ENCODE results near the gene AAR2.

AAR2 gene

GRCh38 chr20:36218380-36219064 lies 17.8 kb upstream of the AAR2 start:
- no peak for DNase-seq (ENCODE audit: low read depth, low spot score)

- no peak for DNase-seq (ENCODE audit: low read depth, low spot score)
Observed at GRCh38 chr20:36219671-36220220, 16.5 kb upstream of the AAR2 start.

DNA sequence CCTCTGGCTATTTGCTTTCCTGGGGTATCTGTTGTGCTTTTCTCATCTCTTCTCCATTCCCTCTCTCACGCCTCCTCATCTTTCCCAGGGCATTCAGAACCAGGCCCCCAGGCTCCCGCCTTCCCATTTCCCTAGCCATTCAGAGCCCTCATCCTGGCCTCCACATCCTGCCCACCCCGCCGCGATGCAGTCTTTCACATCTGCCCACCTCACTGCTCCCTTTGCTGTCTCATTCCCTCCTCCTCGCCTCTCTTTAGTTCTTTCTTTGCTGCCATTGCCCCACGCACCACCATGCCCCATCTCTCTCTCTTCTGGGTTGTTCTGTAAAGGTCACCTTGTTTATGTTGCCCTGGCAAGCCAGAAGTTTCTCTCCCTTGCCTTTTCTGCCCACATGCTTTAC lies 10.6 kb upstream of the AAR2 start:
- DNase-seq (ENCODE audit: low read depth, low spot score): no peak

GRCh38 chr20:36228770-36229169 lies 7.5 kb upstream of the AAR2 start:
- DNase-seq (ENCODE audit: low read depth, low spot score): no peak

- no peak for DNase-seq (ENCODE audit: low read depth, low spot score)
Observed at GRCh38 chr20:36230019-36230418, 6.3 kb upstream of the AAR2 start.

- DNase-seq (ENCODE audit: low read depth, low spot score): no peak
Observed at GRCh38 chr20:36231331-36231730, 4.9 kb upstream of the AAR2 start.

DNA sequence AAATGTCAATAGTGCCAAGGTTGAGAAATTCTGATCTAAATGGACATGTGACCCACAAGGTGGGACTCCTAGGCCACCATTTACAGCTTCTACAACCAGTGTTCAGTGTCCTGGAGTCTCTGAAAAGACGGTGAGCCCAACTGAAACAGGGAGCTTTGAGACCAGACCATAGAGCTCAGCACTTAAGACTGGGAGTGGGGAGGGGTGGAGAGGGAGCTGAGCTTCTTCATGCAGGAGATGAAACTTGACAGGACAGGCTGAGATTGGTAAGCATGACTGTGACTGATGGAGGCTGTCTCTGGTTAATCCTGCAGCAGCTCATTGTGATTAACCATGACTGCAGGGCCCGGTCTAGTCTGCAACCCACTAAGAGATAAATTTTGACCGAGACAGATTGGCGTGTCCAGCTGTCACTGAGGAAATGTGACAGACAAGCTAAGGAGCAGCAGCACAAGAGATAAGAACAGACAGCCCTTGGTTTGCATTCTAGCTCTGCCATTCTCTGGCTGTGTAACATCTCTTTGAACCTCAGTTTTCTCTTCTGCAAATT lies 1.4 kb upstream of the AAR2 start:
- DNase-seq (ENCODE audit: low read depth, low spot score): no peak

GRCh38 chr20:36236786-36237121 lies 476 bp downstream of the AAR2 start:
- no peak for DNase-seq (ENCODE audit: low read depth, low spot score)

DNA sequence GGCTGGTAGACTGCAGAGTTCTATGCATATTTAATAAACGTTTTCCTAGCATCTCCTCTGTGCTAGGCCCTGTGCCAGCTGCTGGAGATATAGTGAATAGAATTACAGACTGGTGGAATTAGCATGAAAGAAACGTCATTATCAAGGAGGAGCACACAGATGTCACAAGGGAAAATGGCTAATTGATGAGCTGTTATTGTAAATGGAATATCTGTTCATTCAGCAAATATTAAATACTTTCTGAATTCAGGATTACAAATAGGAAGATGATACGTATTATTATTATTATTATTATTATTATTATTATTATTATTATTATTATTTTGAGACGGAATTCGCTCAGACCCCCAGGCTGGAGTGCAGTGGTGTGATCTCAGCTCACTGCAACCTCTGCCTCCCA lies 1.2 kb downstream of the AAR2 start:
- no peak for DNase-seq (ENCODE audit: low read depth, low spot score)

GRCh38 chr20:36238153-36238552 lies 1.9 kb downstream of the AAR2 start:
- no peak for DNase-seq (ENCODE audit: low read depth, low spot score)

DNA sequence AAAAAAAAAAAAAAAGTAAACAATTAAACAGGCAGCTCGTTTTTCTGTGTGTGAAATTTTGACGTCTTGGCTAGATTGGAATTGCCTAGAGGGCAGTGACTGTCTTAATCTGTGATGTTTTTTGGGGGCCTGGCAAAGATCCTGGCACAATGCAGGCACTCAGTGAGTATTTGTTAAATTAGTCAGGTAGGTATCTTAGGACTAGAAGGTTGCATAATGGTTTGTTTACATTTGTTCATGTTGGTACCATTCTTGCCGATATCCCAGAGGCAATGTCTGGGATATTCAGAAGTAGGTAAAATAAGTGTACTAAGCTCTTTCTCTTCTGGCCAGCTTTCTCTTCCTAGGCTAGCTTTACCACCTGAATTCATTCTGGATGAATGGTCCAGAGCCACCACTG lies 2.5 kb downstream of the AAR2 start:
- DNase-seq (ENCODE audit: low read depth, low spot score): no peak

DNA sequence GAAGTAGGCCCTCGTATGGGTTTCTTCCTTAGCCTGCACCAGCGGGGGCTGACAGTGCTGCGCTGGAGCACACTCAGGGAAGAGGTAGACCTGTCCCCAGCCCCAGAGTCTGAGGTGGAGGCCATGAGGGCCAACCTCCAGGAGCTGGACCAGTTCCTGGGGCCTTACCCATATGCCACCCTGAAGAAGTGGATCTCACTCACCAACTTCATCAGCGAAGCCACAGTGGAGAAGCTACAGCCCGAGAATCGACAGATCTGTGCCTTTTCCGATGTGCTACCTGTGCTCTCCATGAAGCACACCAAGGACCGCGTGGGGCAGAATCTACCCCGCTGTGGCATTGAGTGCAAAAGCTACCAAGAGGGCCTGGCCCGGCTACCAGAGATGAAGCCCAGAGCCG lies 3.8 kb downstream of the AAR2 start:
- no peak for DNase-seq (ENCODE audit: low read depth, low spot score)

GRCh38 chr20:36241678-36242077 lies 5.4 kb downstream of the AAR2 start:
- DNase-seq (ENCODE audit: low read depth, low spot score): no peak

DNA sequence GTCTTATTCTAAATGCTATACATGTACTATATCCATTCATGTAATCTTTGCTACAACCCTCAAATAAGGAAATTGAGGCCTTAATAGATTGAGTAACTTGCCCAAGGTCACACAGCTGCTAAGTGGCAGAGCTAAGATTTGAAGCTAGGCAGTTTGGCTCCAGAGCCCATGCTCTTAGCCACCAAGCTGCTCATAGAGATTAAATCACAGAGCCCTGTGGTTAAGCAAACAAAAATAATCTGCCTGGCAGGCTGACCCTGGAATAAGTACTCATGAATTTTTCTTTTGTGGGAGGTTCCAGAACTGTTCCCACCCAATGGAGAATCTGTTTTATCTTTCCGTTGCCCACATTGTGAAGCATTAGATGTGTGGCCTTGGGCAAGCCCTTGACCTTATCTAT lies 7.4 kb downstream of the AAR2 start:
- no peak for DNase-seq (ENCODE audit: low read depth, low spot score)

DNA sequence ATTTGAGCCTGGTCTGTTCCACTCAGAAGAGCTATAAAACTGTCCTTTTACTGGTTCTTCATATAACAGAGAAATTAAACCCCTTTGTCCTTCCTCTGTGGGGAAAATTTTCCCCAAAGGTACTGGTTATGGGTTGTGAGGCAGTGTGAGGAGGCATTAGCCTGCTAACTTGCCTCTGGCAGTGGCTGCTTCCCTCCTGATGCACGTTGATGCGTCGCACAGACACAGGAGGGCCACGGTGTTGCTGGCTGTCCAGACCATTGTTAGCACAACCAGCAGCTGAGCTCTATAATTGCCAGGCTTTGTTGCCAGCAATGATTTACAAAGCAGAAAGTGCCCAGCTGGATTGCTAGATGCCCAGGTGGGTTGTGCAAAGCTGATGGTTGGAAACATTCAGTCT lies 10.1 kb downstream of the AAR2 start:
- no peak for DNase-seq (ENCODE audit: low read depth, low spot score)

DNA sequence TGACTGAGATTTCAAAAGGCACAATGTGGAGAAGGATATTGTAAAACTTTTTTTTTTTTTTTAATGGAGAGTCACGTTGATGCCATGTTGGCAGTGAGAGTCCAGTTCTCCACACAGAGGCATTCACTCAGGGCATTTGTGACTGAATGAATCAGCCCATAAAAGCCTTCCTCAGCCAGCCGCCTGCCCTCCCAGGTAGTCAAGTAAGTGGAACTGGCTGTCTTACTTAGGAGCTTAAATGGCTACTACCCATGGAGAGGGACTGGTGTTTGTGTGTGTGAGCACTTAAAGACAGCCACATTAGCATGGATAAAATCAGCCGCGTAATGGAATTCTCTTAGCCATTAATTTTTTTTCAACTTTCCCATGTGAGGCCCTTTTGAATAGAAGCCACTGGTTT lies 12.6 kb downstream of the AAR2 start:
- DNase-seq (ENCODE audit: low read depth, low spot score): peak; percentile 66

GRCh38 chr20:36249450-36249849 lies 13.2 kb downstream of the AAR2 start:
- no peak for DNase-seq (ENCODE audit: low read depth, low spot score)

DNA sequence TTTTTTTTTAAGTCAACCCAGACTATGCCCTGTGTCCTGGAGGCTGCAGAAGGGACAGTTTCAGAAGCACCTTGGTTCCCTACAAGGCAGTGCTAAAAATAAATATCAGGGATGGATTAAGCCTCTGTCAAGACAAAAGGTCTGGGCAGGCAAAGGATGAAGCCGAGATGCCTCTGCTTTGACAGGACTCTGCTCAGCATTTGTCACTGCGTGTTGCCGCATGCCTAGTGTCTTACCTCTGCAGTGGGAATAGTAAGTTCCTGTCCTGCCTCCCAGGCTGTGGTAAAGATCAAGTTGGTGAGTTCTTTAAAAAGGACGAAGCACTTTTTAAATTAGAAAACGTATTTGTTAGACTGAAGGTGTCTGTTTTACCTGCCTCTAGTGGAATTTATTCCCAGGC lies 15.1 kb downstream of the AAR2 start:
- no peak for DNase-seq (ENCODE audit: low read depth, low spot score)

DNA sequence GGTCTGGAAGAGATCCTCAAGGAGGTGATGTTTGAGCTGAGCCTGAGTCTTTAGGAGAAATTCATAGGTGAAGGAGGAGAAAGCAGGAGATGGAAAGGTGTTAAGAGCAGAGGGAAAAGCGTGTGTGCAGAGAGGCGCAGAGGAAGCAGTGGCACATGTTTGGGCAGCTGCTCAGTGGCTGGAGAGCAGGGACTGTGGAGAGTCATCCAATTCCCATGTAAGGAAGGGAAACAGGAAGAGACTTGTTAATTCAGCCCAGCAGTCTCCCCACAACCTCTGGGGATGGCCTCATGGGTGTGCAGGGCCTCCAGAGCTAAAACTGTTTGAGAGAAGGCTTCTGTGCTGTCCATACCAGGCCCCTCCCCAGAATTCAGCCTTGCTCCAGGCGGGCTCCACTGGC lies 16.2 kb downstream of the AAR2 start:
- no peak for DNase-seq (ENCODE audit: low read depth, low spot score)

DNA sequence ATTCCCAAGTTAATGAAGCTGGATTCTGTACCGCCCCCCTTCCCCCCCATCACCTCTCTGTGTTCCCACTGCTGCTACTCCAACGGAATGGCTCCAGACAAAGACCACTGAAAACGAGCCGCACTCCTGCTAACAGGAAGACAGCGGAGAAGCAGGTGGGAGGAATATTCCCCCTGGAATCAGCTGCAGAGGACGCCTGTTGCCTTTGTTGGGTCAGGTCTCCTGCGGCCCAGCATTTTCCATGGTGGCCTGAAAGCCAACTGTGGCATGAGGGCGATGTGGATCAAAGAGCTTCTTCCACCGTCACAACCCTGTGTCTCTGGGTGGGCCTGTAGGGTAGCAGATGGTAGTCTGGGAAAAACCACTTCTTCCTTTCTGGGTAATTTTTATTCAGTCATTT lies 16.8 kb downstream of the AAR2 start:
- no peak for DNase-seq (ENCODE audit: low read depth, low spot score)

- no peak for DNase-seq (ENCODE audit: low read depth, low spot score)
Observed at GRCh38 chr20:36254076-36254475, 17.8 kb downstream of the AAR2 start.

- no peak for DNase-seq (ENCODE audit: low read depth, low spot score)
Observed at GRCh38 chr20:36255445-36255844, 19.2 kb downstream of the AAR2 start.

DNA sequence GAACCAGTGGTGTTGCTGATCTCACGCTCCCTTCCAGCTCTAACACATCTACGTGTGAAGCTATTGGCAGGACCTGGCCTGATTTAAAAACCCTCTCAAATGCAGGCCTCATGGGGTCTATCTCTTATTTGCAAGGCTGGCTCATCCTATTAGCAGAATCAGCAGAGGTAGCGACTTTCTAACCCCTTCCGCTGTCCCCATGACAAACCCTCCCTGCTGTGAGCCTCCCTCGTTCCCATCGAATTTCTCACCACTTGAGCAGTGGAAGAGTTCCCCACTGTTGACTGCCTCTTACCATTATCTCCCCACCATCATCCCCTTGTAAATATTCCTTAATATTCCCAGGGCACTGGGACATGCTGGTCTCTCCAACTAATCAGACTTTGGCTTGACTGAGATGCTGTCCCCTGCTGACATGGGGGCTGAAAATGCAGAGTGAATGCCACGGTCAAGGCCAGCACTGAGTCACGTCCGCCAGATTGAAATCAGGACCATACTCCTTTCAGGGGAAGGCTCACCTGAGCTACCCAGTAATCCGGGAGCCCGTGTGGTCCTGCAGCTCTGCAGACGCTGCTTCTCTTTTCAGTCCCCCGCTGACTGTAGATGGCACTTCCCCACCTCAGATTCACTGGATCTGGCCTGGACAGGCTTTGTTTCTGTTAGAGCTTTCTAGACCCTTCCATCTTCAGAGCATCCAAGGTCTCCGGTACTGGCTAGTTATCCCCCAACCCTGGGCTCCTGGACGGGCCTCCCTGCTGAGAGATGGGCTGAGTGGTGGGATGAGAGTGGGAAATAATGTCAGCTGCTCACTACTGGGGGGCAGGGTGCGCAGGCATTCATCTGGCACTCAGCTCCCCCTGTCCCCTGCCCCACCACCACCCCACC lies 23.1 kb downstream of the AAR2 start:
- DNase-seq (ENCODE audit: low read depth, low spot score): no peak

All from astrocyte of the hippocampus (primary cell).